Keratinocyte (primary cell): ENCODE data around the gene CYP20A1. TPM values are rescaled to one million over a fixed set of nuclear protein-coding genes. Genes with fewer than 3 reads are reported as not detected.

ENCODE experiments used
- DNase-seq: peaks from one replicate; pipeline ENCODE4 v3.0.0-alpha.2; 2011; ENCODE audit warnings: low read depth, missing footprints, low spot score
- FAIRE-seq: peaks from 2 replicates; lab custom pipeline; 2011; peaks lifted over from hg19 to GRCh38; lab: Jason Lieb, UNC
- H2AFZ ChIP-seq: 2 replicates; pipeline ENCODE4 v1.6.0; 2012; ENCODE audit warnings: low read length, control low read depth, inconsistent platforms; ENCODE audit not compliant: control insufficient read depth
- H3K27ac ChIP-seq: 2 replicates; pipeline ENCODE4 v1.5.1; 2011; ENCODE audit warnings: low read length; ENCODE audit not compliant: control insufficient read depth, insufficient read depth
- H3K27me3 ChIP-seq: 3 replicates; pipeline ENCODE4 v1.6.0; 2011; ENCODE audit warnings: low read length; ENCODE audit not compliant: control insufficient read depth, insufficient read depth; ENCODE audit errors: extremely low read depth
- H3K36me3 ChIP-seq, 2 experiments: 2 replicates in 1 of 2; 3 replicates in 1 of 2; pipeline ENCODE4 v1.5.1; 2011; ENCODE audit warnings: low read length in 2 of 2, mild to moderate bottlenecking in 1 of 2; ENCODE audit not compliant: control insufficient read depth in 2 of 2, insufficient read depth in 2 of 2; ENCODE audit errors: extremely low read depth in 1 of 2
- H3K4me1 ChIP-seq: 3 replicates; pipeline ENCODE4 v1.5.1; 2011; ENCODE audit warnings: low read length; ENCODE audit not compliant: control insufficient read depth, insufficient read depth; ENCODE audit errors: extremely low read depth
- H3K4me2 ChIP-seq: 3 replicates; pipeline ENCODE4 v1.6.0; 2011; ENCODE audit warnings: low read depth, low read length; ENCODE audit not compliant: control insufficient read depth, insufficient read depth; ENCODE audit errors: extremely low read depth
- H3K4me3 ChIP-seq, 3 experiments: fragments of 200-600 bp in 1 of 3; sonication (generic) in 1 of 3; 2 replicates in 2 of 3; 3 replicates in 1 of 3; pipeline ENCODE4 v1.5.1; 2011 to 2016; ENCODE audit warnings: low read length in 3 of 3, mild to moderate bottlenecking in 3 of 3, control low read depth in 2 of 3, inconsistent platforms in 1 of 3, low read depth in 1 of 3, mixed read lengths in 1 of 3, mixed run types in 1 of 3, moderate library complexity in 1 of 3; ENCODE audit not compliant: control insufficient read depth in 2 of 3, insufficient read depth in 2 of 3; ENCODE audit errors: extremely low read depth in 1 of 3
- H3K79me2 ChIP-seq: 2 replicates; pipeline ENCODE4 v1.6.0; 2012; ENCODE audit warnings: low read length; ENCODE audit not compliant: control insufficient read depth, insufficient read depth
- H3K9ac ChIP-seq: 3 replicates; pipeline ENCODE4 v1.6.0; 2011; ENCODE audit warnings: low read length; ENCODE audit not compliant: control insufficient read depth, insufficient read depth; ENCODE audit errors: extremely low read depth
- H3K9me1 ChIP-seq: 3 replicates; pipeline ENCODE4 v1.6.0; 2011; ENCODE audit warnings: low read length; ENCODE audit not compliant: control insufficient read depth, insufficient read depth; ENCODE audit errors: extremely low read depth
- H3K9me3 ChIP-seq: 2 replicates; pipeline ENCODE4 v1.5.1; 2012; ENCODE audit warnings: low read depth, low read length; ENCODE audit not compliant: control insufficient read depth
- H4K20me1 ChIP-seq: 3 replicates; pipeline ENCODE4 v1.6.0; 2011; ENCODE audit warnings: low read length; ENCODE audit not compliant: control insufficient read depth, insufficient read depth; ENCODE audit errors: extremely low read depth
- CTCF ChIP-seq, 3 experiments: IDR thresholded peaks in 1 of 3; conservative IDR thresholded peaks in 1 of 3; optimal IDR thresholded peaks in 1 of 3; 2 replicates in 2 of 3; 3 replicates in 1 of 3; pipeline versions ENCODE3 to v1.5.1; 2011; ENCODE audit warnings: low read length in 3 of 3, mild to moderate bottlenecking in 3 of 3, moderate library complexity in 2 of 3, control low read depth in 1 of 3, inconsistent platforms in 1 of 3; ENCODE audit not compliant: insufficient read depth in 2 of 3; ENCODE audit errors: extremely low read depth in 1 of 3
- EZH2 ChIP-seq: IDR thresholded peaks from one replicate; pipeline ENCODE4 v1.6.1; 2012; ENCODE audit warnings: inconsistent platforms, mild to moderate bottlenecking, low read length, moderate library complexity
- dilution Hi-C: fragments of 300-500 bp; cut with MboI; formaldehyde crosslinking; loops from one replicate; pipeline ENCODE4 v1.7.0; 2020; ENCODE audit warnings: low sequenced_read_pairs; ENCODE audit not compliant: extremely low pct_ligation_motif_present
- polyA plus RNA-seq, 5 experiments: library from polyadenylated mRNA; depleted of rRNA in 3 of 5; stranded (reverse) in 3 of 5; stranded (forward) in 1 of 5; unstranded in 1 of 5; fragments of >200 nt; gene quantifications; 1 replicate in 1 of 5; 2 replicates in 3 of 5; 3 replicates in 1 of 5; pipeline versions ENCODE4 v1.2.1 to v1.2.3, GENCODE V29; 2011 to 2012; ENCODE audit warnings: missing spikeins in 2 of 5, low read depth in 1 of 5, low replicate concordance in 1 of 5

The CYP20A1 gene
- polyA plus RNA-seq, 1 donor (not counting 4 experiments of a cell fraction or from before 2014, with no cell fraction given) = 8.9 TPM

GRCh38 chr2:203338322-203338721, 99.5 kb downstream of the CYP20A1 start:
- Histone ChIP-seq H2AFZ (no peak overlapping the region), H3K4me2 (no peak overlapping the region), H3K27ac (no peak overlapping the region), H4K20me1 (no peaks in the 10 kb centered on the region), H3K4me1 (peaks cover 14% of the 10 kb centered on the region), H3K36me3 (no peaks in the 10 kb centered on the region), H3K9me1 (no peaks in the 10 kb centered on the region), H3K27me3 (no peaks in the 10 kb centered on the region), H3K79me2 (peaks cover 44% of the 10 kb centered on the region), H3K9me3 (no peaks in the 10 kb centered on the region), H3K9ac (no peak overlapping the region), H3K4me3 (no peak overlapping the region)
- dilution Hi-C loops = no loop called here
- DNase-seq (no peak), FAIRE-seq (no peak)
- TF ChIP-seq CTCF (optimal IDR thresholded peaks at IDR 0.05 in 1 of 3, IDR thresholded peaks at IDR 0.05 in 1 of 3, conservative IDR thresholded peaks at IDR 0.05 in 1 of 3; ENCODE audit: extremely low read depth in 1 of 3, insufficient read depth in 2 of 3, low read length in 3 of 3) (no peak), EZH2 (no peak)

DNA sequence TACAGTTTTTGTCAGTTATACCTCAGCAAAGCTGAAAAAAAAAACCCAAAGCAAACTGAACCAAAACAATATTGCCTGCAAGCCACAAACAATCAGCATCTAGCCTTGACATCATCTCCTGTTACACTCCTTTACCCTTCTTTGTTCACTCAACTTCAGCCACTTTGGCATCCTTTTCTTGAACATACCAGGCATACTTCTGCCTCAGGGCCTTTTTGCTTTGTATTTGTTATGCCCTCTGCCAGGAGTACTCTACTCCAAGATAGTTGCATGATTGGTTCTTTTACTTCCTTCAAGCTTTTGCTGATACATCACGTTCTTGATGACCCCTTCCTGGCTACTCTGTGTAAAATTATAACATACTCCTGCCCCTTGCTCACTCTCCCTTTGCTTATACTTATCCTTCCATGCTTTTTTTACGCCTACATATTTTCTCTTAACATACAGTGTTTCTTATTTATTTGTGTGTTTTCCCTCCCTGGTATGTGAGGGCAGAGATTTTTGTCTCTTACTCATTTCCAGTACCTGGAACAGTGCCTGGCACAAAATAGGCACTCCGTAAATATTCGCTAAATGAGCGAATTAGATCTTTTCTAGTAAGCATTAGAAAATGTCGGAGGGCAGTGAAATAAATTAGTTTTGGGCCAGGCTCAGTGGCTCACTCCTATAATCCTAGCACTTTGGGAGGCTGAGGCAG, 102.1 kb downstream of the CYP20A1 start:
- no peaks in the 10 kb centered on the region for H3K27me3 ChIP-seq
- H3K36me3 ChIP-seq = no peaks in the 10 kb centered on the region
- peaks cover 14% of the 10 kb centered on the region for H3K4me1 ChIP-seq
- TF ChIP-seq CTCF (optimal IDR thresholded peaks at IDR 0.05 in 1 of 3, IDR thresholded peaks at IDR 0.05 in 1 of 3, conservative IDR thresholded peaks at IDR 0.05 in 1 of 3; ENCODE audit: extremely low read depth in 1 of 3, insufficient read depth in 2 of 3, low read length in 3 of 3) (no peak), EZH2 (no peak)
- H3K9ac ChIP-seq = no peak overlapping the region
- peaks cover 33% of the 10 kb centered on the region for H3K79me2 ChIP-seq
- H3K9me3 ChIP-seq = no peaks in the 10 kb centered on the region
- H3K4me2 ChIP-seq = peak overlapping the region; percentile 4
- no peak overlapping the region for H2AFZ ChIP-seq
- dilution Hi-C loops = no loop called here
- peak; percentile 38 for DNase-seq
- no peaks in the 10 kb centered on the region for H4K20me1 ChIP-seq
- H3K4me3 ChIP-seq = no peak overlapping the region
- no peaks in the 10 kb centered on the region for H3K9me1 ChIP-seq
- peak; percentile 93 for FAIRE-seq
- no peak overlapping the region for H3K27ac ChIP-seq
